Inferior parietal cortex (tissue), 1 donor: ENCODE results near the gene TBC1D22A.
A peak's percentile ranks its signal among the peaks of the same experiment; 100 is the strongest.
"Not testable (repeated sequence)": the region's sequence is repeated elsewhere in the genome, so short reads cannot be mapped to it uniquely, and the experiment has no call there.

ENCODE experiments used
- DNase-seq: peaks from one replicate; pipeline ENCODE4 v3.0.0-alpha.2; 2016; ENCODE audit errors: extremely low spot score

Gene TBC1D22A

DNA sequence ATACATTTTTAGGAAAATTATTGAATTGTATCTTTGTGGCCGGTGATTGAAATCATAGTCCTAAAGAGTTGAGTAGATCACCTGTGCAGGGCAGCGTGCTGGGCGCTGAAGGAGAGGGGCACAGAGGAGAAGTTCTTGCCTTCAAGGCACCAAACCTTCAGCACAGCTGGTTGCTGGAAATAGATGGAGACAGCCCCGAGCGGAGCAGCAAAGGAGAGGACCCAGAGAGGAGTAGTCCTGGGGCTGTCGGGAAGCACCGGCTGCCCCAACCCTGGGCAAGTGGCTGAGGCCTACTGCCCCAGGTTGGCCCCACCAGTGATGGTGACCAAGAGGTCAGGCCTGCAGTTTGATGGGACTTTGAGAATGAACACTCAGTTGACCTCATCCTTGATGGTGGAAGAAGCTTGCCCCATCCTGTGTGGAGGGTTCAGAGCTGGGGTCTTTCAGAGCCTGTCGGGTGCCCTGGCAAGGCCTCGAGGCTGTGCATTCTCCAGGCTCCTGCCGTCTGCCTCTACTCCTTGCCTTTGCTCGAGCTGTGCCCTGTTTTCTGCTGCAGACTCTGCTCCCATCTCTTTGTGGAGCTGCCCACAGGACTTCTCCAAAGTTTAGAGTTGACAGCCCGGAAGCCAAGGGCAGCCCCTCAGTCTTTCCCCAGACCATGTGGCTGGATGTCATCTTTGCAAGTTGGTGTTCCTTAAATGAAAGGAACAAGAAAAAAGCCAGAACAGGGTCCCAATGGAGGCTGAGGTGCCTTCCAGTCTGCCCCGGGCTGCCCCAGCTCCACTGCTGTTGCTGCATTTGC lies 285.1 kb downstream of the TBC1D22A start:
- DNase-seq: no peak

DNA sequence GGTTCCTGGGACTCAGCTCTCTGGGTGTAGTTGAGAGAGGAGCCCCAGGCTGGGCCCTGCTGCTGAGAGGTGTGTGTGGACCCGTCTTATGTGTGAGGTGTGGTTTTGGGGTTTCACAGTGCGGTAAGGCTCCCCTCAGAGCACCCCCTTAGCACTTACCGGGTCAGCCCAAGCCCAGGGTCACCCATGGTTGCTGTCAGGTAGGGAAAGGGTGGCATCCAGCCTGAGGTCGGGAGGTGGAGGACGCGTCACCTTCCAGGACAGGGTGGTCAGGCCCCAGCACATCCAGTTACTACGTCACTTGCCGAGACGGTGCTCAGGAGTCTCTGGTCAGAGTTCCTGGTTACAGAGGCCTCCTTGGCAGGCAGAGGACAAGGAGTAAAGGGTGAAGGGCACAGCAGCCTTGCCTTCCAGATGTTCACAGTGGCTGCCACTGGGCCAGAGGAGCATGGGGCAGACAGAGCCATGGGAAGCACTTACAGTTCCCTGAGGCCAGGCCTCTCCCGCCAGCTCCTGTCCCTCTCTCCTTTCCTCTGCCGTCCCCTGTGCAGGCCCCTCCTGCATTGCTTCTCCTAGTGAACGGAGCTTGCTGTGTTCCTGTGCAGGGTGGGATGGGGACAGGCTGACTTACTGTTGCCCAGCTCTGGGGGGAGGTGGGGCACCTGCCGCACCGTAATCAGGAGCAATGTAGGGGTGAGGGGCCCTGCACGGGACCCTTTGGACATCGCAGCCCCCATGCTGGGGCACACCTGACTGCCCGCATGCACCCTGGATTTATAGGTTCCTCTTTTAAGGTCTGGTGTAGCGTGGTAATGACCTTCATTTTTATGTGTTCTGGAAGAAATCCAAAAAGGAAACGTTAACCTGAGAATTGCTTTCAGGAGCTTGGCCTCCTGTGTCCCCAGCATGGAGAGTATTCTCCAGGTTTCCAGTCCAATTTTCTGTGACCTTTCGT lies 285.9 kb downstream of the TBC1D22A start:
- DNase-seq: no peak

DNA sequence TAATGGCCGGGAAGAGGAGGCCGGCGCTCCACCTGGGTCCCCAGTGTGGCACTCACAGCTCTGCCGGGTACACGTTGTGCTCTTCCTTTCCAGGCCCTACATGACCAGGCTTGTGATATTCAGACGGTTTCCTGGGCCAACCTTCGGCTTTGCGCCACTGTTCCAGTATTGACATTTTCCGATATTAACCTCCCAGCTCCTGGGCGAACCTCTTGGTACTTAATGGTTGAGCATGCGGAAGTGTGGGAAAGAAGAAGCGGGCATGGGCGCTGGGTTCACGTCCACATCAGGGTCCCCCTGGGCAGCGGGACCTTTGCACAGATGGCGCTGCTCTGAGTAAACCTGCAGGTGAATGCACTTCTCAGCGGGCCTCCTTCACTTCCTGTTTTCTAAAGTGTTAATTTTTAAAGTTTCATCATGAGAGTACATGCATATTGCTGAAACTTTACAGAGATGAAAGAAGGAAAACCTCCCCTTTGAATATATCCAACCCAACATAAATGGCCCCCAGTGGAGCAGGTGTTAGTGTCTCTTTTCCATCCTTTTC lies 286.7 kb downstream of the TBC1D22A start:
- no peak for DNase-seq

DNA sequence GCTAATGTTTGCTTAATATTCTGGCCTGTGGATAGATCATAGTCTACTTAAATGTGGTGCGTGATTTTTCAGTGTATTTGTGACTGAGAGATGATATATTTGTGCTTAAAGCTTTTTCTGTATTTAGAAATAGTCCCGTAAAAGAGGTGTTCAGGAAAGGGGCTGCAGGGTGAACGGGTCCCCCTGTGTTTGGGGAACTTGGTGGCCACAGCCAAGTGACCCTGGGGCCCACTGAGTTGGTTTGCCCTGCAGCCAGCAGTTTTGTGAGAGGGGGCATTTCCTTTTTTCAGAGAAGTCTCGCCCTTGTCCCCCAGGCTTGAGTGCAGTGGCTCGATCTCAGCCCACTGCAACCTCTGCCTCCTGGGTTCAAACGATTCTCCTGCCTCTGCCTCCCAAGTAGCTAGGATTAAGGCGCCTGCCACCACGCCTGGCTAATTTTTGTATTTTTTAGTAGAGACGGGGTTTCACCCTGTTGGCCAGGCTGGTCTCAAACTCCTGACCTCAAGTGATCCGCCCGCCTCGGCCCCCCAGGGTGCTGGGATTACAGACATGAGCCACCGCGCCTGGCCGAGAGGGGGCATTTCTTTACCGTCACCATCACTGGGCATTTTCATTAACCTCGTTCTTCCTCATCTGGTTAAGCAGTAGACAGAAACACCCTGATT lies 287.4 kb downstream of the TBC1D22A start:
- not testable (repeated sequence) for DNase-seq

DNA sequence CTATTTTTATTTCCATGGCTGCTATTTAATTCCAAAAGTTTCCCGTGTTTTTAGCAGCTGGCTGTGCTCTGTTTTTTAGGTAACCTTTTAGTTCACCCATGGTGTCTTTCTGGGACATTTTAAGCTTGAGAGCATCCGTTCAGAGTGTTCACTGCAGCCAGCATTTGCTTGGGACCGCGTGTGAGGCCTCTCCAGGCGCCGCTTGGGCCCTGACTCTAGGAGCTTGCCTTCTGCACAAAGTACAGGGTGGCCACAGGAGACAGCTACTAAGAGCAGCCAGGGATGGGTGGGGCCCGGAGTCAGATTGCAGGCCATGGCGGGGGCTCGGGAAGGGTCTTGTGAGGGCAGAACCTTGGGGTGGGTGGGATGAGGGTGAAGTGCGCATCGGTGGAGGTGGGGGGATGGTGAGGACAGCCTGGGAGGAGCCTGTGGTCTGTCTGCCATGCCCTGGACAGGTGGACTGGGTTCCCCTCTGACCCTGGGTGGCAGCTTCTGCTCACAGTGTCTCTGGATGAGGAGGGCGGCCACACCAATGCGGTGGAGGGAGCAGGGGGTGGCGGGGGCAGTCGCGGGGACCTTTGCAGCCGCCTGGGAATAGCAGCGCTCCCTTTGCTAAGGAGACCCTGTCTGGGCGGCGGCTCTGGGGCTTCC lies 288.1 kb downstream of the TBC1D22A start:
- DNase-seq: no peak

DNA sequence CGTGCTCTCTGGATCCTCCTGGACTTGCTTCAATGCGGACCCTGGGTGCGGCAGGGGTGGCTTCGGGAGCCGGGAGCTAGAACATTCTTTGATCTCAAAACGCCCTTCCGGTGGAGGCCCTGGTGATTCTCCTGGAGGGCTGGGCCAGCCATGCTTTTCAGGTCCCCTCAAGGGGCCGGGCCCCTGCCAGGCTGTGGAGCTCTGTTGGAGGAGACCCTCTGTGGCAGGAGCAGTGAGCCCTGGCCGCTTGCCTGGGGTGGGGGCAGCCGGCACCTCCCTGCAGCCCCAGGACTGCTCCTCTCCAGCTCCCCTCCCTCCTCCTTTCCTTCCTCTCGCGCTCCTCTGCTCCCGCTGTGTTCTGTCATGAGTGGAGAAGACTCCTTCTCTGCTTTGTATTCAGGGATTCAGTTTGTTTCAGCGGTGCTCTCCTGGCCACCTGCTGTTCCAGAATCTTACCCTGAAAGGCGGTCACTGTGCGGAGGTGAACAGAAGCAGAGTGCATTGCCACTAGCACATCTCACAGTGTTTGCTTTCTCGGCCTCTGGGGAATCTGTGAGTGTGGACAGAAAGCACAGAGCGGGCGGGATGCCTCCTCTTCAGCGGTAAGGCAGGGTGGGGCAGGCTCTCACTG lies 289.1 kb downstream of the TBC1D22A start:
- no peak for DNase-seq

DNA sequence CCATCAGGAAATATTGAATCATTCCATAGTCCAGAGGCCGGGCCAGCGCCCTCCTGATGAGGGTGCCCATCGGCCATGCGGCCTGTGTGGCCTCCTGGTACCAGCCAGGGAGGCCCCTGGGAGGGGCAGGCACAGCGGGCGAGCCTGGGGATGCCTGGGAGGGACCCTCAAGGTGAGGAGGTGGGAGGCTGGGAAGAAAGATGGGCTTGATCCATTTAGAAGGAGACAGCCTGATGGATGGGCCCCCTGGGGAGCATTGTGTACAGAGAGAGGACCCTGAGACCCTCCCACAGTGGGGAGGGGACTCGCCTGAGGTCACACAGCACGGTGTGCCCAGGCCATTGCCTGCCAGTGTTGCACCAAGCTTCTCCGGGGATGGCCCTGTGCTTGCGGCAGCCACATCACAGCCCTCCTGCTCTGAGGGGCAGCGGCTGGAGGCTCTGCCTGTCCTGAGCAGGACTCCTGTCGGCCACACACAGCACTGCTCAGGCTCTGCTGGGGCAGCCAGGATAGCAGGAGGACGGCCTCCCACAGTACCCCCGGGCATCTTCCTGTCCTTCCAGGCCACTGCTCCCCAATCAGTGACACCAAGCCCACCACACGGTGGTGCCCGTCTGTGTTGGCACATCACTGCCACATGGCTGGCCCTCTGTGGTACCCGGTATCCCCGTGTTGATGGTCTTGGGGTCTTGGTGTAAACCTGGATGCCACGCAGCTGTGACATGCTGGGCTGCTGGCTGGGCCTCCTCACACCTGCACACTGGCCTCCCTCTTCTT lies 290.0 kb downstream of the TBC1D22A start:
- no peak for DNase-seq

DNA sequence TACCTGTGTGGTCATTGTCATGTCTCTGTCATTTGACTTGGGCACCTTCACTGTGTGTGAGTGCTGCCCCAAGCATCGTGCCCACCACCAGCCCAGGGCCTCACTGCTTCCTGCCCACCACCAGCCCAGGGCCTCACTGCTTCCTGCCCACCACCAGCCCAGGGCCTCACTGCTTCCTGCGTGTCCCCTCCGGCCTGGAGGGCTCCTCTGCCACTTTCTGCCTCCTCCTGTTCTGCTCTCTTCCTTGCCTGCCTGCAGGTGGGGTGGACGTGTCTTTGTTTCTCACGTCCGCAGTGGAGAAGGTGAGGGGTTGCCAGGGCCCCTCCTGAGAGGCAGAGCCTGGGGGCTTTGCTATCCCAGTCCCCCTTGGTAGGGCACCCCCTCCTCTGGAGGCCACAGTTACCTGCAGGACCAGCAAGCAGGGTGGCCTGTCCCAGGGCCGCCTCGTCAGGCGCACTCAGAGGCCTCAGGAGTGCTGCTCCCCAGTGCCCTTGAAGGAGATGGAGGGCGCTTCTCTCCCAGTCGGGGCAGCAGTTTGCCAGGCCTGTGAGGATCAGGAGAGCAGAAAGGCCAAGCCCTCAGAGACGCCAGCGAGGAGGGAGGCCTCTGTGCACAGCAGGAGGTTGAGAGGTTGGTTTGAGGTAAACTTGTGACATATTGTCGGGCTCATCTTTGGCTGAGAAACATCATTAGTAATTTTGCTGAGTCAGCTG lies 290.7 kb downstream of the TBC1D22A start:
- DNase-seq: no peak

DNA sequence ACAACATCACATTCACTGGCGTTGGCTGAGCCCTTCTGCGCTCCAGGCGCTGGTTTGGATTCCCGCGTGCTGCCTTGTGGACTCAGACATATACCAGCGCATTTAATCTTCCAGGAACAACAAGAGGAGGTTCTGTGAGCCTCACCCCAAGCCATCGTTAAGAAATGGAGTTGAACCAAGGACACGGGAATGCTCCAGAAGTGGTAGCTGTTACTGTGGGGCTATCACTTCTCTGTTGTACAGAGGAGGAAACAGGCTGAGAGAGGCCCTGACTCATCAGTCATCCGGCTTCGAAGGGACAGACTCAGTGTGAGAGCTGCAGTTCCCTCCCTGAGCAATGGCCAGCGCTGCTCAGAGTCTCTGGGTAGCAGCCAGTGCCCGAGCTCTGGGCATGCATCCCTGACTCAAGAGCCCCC lies 291.3 kb downstream of the TBC1D22A start:
- no peak for DNase-seq

DNA sequence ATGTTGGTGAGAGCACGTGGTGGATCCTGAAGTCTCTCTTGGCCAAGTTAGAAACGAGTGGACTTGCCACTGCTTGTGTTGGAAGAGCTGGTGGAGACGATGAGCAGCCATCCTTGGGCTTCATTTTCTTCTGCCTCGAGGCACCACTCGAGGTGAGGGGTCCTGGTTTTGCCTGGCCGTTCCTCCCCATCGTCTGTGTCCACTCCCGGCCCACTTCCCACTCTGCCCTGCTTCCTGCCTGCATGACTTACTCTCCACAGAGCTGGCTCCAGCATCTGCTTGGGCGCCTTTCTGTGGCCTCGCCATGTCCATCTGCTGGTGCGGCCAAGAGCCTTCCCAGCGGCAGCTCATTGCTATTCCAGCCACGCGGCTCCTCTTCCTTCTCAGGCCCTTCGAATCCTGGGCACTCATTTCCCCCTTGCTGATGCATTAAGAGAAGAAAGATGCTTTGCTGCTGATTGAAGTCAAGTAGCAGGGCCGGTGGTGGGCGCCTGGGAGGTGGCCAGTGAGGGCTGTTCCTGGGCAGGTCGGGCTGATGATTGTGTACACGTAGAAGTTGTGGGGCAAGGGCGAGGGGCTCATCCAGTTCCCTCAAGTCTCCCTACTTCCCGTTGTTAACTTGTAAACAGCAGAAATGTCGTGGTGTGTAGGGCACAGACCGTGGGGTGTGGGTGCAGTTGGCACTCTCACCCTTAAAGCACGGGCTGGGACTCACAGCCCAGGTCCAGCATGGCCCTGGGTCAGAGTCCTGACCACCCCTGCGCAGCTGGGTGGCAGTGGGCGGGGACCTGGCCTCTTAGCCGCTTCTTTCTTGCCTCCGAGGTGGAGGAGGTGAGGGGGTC lies 292.0 kb downstream of the TBC1D22A start:
- DNase-seq: no peak

DNA sequence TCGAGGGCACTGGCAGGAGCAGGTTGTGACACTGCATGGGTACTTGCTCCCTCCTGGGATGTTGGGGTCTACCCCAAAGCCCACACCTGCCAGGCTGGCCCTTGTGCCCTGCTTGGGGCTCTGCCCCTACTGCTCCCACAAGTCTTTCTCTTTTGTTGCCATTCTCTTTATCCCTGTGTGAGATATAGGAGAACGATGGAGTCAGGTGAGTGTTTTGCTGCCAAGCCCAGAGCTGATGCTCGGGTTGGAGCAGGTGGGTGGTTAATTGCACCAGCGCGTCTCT lies 292.6 kb downstream of the TBC1D22A start:
- DNase-seq: no peak

DNA sequence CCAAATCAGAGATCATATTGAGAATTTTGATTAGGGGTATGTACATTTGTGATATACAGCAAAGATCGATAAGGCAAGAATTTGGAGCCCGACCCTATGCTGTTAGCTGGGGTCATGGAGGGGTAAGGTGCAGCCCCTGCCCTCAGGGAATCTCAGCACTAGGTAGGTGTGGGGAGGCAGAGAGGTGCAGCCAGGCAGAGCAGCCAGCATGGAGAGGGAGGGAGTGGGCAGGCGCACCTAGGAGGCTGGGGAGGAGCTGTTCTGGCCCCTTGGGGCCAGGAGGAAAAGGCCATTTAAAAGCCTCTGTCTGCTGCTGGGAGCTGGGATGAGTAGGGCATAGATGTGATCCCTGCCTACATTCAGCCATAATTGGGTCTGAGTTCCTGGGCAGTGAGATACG lies 293.0 kb downstream of the TBC1D22A start:
- no peak for DNase-seq

DNA sequence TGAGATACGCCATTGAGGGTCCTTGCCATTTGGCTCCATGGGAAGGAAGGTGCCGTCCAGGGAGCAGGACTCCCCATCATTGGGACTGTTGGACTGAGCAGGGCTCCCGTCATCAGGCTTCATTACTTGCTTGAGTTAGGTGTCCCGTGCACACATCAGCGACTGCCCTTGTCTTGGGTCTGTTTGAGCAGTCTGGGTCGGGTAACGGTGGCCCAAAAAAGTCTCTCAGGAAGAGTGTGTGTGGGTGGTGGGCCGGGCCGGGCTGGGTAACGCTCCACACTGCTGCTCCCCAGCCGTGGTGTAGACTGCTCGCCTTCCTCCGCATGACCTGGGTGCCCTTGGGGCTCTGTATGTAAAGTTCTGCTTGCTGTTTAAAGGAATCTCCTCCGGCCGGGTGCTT lies 293.5 kb downstream of the TBC1D22A start:
- no peak for DNase-seq

DNA sequence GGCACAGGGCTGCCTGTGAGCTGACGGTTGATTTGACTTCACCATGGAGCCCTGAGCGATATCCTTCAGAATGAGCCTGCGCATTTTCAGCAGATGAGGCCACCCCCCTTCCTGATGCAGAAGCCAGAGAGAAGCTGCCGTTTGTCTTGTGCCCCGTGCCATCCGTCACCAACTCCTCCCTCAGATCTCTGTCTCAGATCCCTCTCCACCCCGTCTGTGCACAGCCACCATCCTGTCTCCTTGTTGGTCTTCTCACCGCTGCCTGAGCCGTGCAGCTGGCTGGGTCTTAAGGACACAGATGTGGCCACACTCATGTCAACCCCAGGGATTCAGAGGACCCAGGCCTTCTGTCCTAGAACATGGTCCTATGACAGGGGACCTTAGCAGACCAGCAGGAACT lies 293.9 kb downstream of the TBC1D22A start:
- no peak for DNase-seq

DNA sequence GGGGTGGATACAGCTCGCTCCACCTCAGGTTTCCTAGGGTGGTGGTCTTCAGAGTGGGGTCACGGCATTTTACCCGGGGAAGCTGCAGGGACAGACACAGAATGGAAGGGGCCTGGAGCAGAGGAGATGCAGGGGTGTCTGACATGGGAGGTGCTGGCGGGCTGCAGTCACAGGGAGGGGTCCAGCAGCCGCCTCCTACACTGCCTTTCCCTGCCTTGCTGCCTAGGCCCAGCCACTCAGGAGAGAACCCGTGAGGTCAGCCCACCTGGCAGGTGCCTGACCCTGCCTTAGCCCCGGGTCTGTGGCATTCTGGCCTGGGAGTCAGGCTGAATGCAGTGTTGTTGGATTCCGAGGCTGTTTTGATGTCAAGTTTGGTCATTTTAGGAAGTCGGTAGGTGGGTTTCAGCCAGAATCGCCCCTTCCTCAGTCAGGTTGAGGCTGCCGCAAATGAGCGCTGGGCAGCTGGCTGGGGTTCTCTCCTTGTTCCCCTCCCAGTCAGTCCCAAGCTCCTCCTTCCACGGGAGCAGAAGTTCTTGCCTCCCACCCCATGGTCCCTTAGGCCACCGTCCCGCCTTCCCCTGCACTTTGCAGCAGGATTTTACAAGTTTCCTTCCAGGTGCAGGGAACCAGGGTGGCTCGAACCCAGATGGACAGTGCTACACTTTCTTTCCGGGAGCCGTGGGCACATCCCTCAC lies 294.5 kb downstream of the TBC1D22A start:
- DNase-seq: no peak

DNA sequence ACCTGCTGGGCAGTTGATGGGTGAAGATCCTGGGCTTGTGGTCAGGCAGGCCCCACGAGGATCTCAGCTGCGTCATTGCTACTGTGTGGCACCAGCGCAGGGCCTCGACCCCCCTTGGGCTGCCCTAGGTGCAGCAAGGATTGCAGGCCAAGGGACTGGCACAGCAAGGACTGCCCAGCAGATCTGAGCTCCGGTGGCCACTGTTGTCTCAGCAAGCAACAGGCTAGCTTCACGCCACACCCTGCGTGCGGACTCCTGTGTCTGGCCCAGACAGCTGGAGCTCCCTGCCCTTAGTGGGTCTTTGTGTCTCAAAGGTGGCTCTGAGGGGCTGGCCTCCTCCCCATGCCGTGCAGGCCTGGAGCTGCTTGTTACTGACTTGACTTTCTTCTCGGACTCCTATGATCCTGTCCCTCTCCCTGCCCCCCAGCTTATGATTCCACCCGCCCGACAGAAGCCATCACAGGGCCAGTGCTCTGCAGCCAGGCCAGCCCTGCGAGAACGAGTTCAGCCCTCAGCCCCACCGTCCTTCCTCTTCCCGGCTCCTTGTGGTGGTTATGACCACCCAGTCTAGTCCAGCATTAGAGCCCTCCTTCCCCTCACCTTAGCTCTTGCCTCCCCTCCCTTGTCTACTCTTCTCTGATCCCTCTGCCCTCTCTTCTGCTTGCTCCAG lies 295.6 kb downstream of the TBC1D22A start:
- no peak for DNase-seq

DNA sequence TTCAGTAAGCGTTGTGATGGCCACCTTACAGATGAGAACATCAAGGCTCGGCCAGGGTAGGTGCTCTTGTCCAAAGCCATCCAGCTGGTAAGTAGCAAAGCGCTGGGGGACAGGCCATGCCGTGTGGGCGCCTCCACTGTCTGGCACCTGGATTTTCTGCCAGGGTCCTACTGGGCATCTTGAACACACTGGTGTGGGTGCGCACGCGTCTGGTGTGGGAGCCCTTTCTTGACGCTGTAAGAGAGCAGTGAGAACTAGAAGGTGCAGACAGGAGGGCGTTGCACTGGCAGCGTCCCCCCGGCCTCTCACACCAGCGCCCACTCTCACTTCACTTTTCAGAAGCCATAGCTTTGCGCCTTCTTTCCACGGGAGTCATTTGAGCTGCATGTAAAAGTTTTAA lies 296.6 kb downstream of the TBC1D22A start:
- no peak for DNase-seq

DNA sequence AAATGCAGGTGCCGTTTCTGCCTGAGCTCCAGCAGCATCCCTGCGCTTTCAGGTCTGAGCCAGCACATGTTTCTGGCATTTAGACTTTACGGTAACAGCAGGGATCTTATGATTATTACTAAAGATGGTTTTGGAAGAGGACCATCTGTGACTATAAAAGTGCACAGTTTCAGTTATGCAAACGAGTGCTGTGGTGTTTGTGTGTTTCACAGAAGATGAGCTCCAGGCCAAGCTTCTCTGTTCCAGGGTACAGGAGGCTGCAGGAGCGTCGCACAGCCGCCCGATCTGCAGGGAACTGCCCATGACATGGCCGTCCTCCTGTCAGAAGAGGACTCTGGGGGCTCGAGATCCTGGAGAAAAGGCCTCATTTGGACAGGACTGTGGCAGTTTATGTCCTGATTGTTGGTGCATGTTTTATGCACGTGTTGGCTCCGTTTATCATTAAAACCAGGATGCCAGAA lies 297.3 kb downstream of the TBC1D22A start:
- DNase-seq: peak; percentile 36
